HG03095 (cell line): ENCODE measurements around the gene WNK2.
"Not testable (repeated sequence)": the region's sequence is repeated elsewhere in the genome, so short reads cannot be mapped to it uniquely, and the experiment has no call there.

Experiments used
- ATAC-seq: cut with Tn5 transposase; IDR thresholded peaks from one replicate; pipeline ENCODE4 v1.9.1; 2021; ENCODE audit warnings: moderate library complexity; ENCODE audit not compliant: unreplicated experiment

Gene WNK2

DNA sequence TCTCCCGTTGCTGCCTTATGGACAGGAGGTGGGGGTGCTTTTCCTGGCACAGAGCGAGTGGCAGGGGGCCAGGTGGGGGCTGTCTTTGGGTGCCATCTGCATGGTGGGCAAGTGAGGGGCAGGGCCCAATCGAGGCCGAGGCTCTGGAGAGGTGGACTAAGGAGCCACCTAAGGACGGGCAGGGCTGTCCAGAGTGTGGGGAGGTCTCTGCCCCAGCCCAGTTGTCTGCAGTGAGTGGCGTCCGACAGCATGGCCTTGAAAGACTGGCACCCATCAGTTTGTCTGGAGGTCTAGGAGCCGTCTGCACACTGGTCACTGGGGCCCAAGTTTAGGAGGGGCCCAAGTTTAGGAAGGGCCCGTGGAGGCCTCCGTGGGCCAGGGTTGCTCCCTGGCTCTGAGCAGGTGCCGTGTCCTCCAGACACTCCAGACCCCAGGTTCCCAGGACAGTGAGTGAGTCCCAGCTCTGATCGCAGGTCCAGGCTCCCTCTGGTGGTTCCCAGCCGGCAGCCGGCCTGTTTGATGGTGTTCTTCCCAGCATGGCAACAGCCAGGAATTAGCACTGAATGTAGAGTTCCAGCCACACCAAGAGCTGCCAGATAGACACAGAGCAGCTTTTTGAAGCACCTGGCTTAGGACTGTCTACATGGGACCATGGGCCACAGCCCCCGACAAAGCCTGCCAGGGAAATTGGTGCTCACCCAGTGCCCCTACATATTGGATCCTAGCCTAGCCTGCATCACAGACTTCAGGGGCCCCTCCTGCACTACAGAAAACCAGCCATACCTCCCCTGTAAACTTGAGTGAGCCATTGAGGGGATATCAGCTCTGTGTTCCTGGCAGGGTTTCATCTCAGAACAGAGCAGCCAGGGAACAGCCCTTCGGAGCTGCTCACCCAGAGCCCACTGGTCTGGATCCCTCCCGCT is 120.9 kb downstream of the WNK2 start:
- no peak for ATAC-seq

DNA sequence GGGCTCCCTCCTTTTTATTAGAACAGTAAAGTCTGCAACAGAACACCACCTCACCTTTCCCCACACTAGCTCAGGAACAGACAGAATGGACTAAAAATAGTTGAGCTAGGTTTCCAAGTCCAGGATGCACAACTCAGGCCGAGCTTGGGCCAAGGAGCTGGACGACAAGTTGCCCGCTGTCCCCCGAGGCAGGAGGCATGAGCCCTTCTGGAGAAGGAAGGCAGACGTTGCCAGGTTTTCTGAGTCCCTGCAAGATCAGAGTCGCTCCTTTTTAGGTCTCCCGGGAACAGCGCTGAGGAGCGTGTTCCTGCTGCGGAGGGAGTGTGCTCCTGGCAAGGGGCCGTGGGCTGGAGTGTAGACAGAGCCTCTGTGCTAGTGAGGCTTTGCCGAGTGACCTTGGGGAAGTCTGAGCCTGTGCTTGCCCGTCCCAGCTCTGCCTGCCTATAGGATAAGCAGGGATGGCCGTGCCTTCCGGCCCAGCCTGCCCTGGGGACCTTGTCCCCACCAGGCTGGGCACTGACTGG is 121.6 kb downstream of the WNK2 start:
- no peak for ATAC-seq

DNA sequence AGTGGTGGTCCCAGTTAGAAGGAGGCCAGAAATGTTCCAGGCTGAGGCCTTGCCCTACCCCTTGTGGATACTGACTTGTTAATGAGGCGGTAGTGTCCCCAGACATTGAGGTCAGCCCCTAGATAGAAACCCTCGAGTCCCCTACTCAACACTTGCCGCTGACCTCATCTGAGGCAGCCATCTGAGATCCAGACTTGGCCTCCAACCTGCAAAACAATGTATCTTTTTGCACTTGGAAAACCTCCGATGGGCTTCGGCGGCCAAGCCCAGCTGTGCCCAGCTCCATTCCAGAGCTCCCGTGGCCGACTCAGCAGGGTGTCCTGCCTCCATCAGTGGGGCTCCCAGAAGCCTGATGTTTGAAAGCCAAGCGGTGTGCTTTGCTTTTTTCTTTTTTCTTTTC is 122.1 kb downstream of the WNK2 start:
- no peak for ATAC-seq

DNA sequence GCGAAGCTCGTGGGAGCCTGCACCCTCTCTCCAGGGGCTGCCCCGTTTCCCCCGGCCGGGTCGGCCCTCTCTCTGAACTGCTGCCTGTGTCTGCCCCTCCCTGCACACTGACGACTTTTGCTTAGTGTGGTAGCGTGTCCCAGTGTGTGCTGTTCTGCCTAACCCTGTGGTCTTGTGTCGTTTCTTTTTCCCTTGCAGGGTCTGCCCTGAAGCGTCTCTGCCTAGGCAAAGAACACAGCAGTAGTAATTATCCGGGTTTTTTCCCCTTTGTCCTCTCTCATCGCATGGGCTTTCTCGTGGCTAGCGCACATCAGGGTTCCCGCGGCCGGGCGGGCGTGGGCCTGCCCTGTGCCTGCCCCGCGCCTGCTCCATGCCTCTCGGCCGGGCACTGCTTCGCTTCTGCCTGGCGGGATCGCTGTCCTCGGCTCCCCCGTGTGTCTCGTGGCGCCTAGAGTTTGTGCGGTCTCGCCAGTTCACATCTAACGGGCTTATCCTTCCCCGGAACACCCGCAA is 122.7 kb downstream of the WNK2 start:
- ATAC-seq, result no peak

GRCh38 chr9:93307468-93308157 is 123.7 kb downstream of the WNK2 start:
- no peak for ATAC-seq

DNA sequence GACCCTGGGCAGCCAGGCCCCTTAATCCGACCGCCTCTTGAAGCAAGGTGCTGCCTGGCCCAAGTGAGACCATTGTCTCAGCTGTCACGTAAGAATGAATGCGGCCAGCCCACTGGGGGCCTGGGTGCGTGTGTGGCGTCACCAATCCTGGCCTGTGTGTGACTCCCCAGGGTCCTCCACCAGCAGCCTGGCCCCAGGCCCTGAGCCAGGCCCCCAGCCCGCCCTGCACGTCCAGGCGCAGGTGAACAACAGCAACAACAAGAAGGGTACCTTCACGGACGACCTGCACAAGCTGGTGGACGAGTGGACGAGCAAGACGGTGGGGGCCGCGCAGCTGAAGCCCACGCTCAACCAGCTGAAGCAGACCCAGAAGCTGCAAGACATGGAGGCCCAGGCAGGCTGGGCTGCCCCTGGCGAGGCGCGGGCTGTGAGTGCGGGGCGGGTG is 124.2 kb downstream of the WNK2 start:
- no peak for ATAC-seq

DNA sequence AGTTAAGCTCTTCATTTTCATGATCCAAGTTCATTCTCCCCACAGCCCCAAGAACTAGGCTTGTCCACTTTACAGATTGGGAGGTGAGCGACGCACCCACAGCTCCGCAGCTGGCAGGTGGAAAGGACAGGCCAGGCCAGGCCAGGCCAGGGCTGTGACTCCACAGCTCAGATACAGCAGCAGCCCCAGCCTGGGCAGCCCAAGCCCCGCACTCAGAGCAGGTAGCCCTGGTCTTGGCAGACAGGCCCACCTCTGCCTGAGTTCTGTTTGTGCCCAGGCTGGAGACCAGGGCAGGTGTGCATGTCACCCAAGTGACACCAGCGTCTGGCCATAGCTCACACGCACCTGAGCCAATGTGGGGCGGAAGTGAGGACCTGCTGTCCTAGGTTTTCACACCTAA is 124.7 kb downstream of the WNK2 start:
- no peak for ATAC-seq

DNA sequence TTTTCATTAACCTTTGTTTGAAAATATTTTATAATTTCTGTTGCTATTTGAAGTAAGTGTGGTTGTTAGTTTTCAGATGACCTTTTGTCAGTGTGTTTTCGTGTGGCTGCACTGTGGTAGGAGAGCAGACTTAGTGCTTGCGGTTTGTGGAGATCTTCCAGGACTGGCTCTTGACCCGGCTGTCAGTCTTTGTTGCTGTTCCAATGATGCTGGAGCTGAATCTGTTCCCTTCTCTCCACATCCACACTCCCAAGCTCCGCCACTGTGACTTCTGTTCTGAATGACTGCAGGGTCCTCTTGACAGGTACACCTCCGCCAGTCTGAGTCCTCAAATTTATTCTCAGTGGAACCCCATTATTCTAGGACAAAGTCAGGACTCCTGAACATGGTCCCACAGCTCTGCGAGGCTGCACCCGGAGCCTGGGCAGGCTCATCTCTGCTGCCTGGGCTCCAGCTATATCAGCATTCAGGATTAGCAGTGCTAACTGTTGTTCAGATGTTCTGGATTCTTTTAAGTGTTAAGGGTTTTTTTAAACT is 126.0 kb downstream of the WNK2 start:
- ATAC-seq, result no peak

- ATAC-seq, result no peak
Measured at GRCh38 chr9:93315118-93315517, 131.2 kb downstream of the WNK2 start.

- no peak for ATAC-seq
Measured at GRCh38 chr9:93315960-93316359, 132.0 kb downstream of the WNK2 start.

GRCh38 chr9:93316726-93317494 is 133.0 kb downstream of the WNK2 start:
- ATAC-seq, result no peak

GRCh38 chr9:93317495-93318094 is 133.7 kb downstream of the WNK2 start:
- no peak for ATAC-seq

DNA sequence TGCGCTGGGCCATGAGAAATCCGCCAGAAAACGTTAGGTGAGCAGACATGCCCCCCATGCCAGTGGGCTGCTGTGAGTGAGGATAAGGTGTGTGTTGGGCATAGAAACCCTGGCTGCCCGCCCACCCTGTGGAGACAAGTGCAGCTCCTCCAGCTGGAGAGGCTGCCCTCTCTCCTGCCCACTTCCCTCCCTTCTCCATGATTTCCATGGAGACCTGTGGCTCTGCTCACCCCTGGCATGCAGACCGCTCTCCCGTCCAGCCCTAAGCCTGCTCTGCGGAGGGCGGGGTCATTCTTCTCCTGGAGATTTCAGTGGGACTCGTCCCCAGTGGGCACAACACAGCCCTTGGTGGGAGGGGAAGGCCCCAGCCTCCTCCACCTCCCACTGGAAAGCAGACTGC is 134.5 kb downstream of the WNK2 start:
- no peak for ATAC-seq

GRCh38 chr9:93319301-93319991 is 135.5 kb downstream of the WNK2 start:
- no peak for ATAC-seq

GRCh38 chr9:93319992-93320500 is 136.1 kb downstream of the WNK2 start:
- ATAC-seq, result no peak

GRCh38 chr9:93320591-93321219 is 136.8 kb downstream of the WNK2 start:
- ATAC-seq, result no peak

GRCh38 chr9:93321220-93321610 is 137.3 kb downstream of the WNK2 start:
- no peak for ATAC-seq

DNA sequence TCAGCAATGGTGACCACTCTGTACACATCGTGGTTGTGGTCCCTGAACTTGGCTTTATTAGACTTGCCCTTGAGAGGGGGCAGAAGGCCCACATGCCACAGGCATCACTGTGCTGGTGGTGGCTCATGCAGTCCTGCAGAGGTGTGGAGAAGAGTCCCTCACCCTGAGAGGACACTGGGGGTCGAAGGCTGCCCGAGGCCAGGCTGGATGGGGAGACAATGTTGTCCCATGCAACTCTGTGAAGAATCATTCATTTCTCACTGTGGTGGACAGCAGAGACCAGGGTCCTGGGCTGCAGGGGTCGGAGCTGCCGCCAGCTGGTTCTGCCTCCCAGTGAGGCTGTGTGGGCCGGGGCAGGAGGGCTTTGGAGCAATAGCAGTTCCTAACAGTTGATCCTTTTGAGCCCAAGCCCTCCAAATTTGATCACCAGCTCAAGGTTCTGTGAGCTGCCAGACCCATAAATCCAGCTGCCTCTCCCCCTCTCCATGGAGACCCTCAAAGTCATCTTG is 139.6 kb downstream of the WNK2 start:
- not testable (repeated sequence) for ATAC-seq
